HG03442 (cell line): ENCODE results near the gene SLC6A7.

Source experiments
- ATAC-seq: cut with Tn5 transposase; IDR thresholded peaks from one replicate; pipeline ENCODE4 v1.9.1; 2021; ENCODE audit warnings: mild to moderate bottlenecking, moderate library complexity; ENCODE audit not compliant: unreplicated experiment

Gene SLC6A7

DNA sequence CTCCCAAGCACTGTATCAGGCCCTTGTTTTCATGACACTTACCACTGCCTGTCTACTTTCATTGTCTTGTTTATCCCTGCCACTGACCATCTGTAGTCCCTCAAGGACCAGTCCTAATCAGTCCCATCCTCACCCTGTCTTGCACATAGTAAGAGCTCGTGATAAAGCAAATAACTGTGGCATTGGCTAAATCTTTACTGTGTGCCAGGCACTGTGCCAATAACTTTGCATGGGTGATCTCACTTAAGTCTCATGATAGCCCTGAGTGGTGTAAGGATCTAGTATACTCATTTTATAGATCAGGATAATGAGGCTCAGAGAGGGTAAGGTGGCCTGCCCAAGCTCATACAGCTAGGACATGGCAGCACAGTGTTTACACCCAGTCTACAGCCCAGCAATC lies 17.7 kb upstream of the SLC6A7 start:
- no peak for ATAC-seq

DNA sequence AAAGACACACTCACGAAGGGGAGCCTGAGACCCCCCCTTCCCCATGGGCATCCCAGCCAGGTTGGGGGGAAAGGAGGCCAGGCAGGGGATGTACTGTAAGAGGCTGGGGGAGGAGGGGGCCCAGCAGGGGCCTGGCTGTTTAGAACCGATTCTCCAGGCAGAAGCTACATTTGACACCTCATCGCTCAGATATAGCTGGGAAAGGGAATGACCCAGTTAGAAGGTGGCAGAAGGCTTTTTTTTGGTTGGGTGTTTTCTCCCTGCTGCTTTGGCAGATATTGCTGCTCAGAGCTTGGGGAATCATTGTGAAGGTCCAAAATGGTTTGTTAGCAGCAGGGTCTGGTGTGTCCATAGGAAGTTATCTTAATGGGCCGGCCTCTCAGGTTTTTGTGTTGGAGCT lies 17.3 kb upstream of the SLC6A7 start:
- ATAC-seq, result no peak

DNA sequence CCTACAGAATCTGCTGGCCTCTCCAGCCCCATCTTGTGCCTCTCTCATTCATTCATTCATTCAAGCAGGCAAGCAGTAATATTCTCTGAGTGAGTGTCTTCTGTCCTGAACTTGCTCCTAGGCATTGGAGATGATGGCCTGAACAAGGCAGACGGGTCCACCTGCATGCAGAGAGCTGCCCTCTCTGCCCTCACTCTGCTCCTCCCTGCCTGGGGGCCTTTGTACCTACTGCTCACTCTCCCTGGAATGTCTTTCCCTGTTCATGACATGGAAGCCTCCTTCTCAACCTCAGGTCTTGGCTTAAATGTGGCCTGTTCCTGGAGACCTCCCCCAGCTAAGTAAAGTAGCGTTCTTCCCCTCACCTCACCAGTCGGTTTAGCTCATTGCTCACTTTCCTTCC lies 16.7 kb upstream of the SLC6A7 start:
- no peak for ATAC-seq

DNA sequence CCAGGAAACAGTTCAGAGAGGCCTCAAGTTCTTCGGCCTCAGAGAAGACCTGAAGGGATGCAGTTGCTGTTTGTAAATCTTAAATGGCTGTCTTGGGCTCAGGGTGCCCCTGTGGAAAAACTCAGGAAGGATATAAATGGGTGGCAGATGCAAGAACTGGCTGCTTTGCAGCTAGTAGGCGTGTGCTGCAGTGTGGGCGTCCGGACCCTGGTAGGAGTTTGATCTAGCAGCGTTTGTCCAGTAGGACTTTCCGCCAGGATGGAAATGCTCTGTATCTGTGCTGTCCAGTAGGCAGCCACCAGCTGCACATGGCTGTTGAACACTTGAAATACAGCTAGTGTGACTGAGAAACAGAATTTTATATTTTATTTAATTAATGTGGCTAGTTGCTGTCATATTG lies 15.6 kb upstream of the SLC6A7 start:
- no peak for ATAC-seq

DNA sequence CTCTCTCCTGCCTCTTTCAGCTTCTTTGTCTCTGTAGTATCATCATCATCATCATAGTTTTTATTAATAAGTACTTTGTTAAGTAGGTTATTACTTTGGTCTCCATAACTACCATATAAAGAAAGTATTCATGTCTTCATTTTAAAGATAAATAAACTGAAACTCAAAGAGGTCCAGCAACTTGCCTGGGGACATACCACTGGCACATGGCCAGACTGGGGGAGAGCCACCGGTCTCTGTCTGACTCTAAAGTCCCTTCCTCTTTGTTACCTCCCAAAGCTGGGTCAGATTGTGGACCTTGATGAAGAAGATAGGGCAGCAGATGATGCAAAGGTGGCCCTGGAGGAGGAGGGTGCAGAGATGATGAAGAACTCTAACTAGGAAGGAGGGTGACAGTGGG lies 14.8 kb upstream of the SLC6A7 start:
- no peak for ATAC-seq

DNA sequence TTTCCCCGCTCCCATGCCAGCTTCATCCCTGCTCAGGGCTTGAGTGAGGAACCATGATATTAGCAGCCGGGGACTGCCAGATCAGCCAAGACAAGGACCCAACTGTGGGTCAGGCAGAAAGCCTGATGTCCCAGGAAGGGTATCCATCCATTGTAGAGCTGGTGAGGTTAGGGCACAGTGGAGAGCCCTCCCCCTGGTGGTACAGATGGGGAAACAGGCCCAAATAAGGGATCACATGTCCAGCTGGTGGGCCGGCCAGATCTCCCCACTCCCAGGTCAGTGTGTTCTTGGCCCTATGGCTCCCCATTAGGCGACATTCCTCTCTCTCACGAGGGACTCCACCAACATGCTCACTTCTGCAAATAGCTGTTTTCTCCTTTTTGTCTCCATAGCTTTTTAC lies 14.3 kb upstream of the SLC6A7 start:
- ATAC-seq, result no peak

DNA sequence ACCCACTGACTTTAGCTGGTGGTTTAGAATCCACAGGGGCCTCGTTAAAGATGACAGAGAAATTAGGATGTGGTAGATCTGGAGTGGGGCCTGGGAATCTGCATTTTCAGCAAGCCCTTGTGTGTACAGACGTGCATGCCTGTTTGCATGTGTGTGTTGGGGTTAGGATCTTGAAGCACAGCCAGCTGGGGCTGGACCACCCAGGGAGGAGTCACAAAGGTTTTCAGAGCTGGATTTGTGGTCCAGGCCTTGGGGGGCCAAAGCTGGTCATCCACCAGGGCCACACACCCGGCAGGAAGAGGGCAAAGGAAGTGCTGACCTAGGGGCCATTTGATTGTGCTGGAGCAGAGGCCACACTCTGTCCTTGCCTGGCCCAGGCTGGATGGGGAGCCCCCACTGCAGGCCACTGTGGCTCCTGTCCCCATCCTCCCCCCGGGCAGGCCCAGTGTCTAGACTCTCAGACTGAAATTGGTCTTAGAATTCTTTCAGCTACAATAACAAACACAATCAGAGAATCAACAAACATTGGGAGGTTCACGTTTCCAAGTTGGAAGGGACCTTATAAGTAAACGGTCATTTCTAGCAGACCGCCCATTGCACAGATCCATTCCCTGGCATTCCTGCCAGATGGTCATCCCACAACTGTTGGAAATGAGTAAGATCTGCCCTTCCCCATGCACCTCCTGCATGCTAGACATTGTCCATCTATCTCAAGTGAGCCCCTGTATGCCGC lies 13.0 kb upstream of the SLC6A7 start:
- no peak for ATAC-seq

DNA sequence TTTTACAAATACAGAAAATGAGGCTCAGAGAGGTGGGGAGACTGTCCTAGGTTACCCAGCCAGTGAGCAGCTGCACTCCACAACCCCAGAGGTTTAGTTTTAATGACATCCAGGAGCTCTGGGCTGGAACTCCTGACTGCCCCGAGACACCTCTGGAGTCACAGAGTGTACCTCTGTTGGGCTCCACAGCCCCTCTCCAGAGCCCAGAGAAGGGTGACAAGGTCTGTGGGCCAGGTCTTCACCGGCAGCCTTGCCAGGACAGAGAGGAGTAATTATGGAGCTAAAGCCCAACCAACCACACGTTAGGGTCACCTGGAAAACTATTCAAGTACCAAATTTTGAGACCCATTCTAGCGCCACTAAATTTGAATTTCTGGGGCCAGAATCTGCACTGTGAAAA lies 12.1 kb upstream of the SLC6A7 start:
- ATAC-seq, result no peak

DNA sequence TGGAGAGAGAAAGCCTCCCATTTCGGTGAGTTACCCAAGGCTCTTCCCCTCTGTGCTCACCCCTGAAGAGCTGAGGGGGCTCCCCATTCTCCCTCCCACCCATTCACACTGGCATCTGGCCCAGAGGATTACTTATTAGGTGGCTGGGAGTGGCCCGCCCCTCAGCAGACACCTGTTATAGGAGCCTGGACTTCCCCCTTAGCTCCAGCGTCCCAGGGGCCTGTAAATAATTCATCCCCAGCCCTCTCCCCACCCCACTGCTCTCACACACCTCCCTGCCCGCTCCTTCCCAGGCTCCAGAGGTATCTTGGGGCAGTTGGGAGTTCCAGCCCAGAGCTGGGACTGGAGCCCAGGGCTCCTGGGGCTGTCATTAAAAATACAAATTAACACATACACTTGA lies 11.6 kb upstream of the SLC6A7 start:
- ATAC-seq, result no peak

DNA sequence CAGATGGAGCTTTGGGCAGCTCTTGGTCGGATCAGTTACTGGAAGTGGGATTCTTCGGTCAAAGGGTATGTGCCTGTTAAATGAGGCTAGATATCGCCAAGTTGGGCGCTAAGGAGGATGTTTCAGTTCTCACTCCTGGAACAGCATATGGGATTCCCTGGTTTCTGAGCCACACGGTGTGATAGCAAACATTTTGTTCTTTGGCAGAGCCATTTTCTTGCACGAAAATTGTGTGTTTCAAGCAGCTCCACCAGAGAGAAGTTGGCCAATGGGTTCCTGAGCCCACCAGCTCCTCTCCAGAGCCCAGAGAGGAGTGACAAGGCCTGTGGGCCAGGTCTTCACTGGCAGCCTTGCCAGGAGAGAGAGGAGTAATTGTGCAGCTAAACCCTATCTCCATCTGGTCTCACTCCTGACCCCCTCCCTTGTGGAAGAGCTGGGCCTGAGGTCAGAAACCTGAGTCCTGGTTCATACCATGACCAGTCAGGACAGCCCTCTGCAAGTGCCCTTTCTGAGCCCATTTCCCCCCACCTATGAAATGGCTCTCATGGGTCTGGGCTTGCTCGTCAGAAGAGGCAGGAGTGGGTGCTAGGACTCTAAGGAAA lies 10.7 kb upstream of the SLC6A7 start:
- no peak for ATAC-seq

DNA sequence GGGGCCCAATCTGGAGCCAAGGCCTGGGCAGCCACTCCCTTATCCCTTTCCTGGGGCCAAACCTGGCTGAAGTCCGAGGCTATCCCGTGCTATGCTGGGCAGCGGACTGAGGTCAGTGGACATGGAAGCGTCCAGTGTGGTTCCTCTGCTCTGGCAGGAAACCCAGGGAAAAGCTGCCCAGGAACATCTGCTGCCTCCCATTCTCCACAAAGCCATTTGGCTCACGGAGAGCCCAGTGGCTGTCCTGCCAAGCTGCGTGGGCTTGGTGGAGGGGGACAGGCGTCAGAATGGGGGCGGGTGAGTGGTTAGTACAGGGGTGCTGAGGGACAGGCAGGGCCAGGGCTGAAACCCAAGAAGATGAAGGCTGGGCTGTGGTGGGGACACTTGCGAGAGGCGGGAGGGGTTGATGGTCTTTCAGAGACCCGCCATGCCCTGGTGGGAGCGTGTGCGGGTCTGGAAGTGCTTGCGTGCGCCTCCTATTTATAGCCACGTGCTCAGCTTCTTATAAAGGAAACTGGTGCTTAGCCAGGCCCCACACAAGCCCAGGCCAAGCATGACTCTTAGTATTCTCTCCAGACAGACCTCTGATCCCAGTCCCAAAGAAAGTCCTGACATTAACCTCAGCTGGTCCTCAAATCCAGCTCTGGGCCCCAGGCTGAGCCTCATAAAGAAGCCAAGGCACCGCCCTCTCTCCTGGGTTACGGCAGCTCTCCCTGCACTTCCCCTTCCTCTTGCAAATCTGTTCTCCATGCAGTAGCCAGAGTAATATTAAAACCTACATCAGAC lies 9.4 kb upstream of the SLC6A7 start:
- no peak for ATAC-seq

DNA sequence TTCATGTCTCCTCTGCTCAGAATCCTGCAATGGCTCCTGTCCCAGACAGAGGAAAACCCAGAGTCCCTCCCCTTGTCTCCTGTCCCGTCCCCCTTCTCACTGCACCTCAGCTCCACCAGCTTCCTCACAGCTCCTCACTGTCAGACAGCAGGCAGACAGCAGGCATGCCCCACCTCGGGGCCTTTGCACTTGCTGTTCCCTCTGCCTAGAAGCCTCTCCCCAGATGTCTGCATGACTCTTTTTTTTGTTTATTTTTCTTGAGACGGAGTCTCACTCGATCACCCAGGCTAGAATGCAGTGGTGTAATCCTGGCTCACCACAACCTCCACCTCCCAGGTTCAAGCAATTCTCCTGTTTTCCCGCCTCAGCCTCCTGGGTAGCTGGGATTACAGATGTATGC lies 8.8 kb upstream of the SLC6A7 start:
- ATAC-seq, result no peak

DNA sequence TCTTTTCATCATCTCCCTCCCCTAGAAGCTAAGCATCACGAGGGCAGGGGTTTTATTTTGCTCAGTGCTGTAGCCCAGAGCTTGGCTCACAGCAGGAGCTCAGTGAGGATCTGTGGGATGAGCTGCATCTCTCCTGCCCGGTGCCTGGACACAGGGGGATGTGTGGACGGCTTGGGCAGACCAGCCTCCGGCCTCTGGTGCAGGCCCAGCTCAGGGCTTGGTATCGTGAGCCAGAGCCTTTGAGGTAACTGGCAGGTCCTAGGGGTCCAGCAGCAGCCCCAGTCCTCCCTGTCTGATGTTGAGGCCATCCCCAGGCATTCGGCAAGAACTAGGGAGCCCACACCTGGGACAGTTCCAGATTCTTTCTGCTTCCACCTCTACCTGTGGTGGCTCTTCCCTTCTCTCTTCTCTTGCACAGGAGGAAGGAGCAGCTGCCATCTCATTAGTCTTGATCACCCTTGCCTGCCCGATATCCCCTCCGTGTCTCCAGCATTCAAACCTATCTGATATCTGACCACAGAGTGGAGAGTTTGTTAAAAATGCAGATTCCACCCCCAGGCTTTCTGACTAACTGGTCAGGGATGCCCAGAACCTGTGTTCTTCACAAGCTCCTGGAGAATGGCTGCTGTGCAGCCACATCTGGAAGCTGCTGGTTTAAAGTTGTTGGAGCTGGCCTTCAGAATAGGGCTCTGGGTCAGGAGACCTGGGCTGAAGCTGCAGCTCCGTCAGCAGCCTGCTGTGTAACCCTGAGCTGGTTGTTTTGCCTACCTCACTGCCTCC lies 7.9 kb upstream of the SLC6A7 start:
- ATAC-seq, result no peak

DNA sequence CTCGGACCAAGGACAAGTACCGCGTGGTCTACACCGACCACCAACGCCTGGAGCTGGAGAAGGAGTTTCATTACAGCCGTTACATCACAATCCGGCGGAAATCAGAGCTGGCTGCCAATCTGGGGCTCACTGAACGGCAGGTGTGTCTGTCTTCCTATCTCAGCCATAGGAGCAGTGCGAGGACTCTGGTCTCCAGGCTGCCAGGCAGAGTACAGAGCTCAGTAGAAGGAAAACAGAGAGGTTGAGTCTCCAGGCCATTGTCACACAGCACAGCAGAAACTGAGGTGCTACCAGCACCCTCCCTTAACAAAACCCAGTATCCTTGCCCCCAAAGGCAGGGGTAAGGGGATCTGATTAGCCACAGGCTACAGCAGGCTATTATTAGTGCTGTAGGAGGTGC lies 7.1 kb upstream of the SLC6A7 start:
- no peak for ATAC-seq

DNA sequence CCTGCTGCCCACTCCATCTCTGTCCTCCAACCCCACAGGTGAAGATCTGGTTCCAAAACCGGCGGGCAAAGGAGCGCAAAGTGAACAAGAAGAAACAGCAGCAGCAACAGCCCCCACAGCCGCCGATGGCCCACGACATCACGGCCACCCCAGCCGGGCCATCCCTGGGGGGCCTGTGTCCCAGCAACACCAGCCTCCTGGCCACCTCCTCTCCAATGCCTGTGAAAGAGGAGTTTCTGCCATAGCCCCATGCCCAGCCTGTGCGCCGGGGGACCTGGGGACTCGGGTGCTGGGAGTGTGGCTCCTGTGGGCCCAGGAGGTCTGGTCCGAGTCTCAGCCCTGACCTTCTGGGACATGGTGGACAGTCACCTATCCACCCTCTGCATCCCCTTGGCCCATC lies 6.4 kb upstream of the SLC6A7 start:
- ATAC-seq, result no peak

DNA sequence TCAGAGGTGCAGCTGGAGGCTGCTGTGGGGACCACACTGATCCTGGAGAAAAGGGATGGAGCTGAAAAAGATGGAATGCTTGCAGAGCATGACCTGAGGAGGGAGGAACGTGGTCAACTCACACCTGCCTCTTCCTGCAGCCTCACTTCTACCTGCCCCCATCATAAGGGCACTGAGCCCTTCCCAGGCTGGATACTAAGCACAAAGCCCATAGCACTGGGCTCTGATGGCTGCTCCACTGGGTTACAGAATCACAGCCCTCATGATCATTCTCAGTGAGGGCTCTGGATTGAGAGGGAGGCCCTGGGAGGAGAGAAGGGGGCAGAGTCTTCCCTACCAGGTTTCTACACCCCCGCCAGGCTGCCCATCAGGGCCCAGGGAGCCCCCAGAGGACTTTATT lies 5.9 kb upstream of the SLC6A7 start:
- no peak for ATAC-seq

DNA sequence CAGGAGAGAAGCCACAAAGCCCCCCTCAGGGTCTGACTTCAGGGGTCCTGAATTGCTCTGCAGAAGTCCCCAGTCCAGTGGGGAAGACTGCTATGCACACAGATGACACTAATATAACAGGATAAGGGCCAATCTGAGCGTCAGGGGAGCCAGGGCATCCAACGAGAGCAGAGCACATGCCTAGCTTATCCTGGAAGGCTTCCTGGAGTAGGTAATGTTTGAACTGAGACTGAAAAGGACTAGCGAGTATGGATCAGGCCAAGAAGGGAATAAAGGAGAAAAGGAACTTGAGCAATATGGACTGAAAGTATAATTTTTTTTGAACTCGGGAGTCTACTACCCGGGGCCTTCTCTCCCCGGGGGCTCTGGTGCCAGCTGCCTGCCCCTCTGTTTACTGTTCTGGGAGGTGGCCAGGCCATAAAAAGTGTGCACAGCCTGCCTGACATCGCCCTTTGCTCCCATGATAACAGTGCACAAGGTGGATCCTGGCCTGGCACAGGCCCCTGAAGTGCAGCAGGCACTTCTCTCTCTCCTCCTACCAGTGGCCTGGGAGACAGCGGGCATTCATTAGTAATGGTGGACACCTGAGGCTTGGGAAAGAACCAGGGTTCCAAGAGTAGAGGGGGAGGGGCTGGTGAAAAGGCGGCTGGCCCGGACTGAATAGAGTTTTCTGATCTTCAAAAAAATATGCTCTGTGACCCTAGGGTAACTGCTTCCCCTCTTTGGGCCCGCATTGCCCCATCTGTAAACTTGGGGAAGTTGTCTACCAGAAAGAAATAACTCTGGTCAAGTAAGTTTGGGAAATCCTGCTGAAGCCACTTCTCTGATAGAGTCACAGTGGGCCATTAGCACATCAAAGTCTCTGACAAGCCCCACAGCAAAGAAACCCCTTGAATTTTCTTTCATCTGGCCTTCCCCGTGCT lies 4.6 kb upstream of the SLC6A7 start:
- ATAC-seq, result no peak

DNA sequence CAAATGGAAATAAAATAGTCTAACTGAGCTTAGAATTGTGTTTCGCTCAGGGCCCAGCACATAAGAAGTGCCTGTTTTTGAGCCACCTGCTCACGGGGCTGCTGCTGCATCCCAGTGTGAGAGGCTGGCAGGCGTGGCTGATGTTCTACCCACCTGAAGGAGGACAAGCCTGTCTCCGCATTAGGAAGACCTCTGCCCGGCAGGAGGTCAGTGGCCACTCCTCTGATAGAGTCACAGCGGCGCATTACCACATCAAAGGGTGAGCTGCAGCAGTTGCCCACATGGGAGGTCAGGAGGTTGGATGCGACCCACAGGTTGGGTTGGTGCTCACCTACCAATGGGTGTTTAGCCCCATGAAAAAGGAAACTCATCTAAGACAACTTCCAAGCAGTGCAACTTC lies 3.7 kb upstream of the SLC6A7 start:
- no peak for ATAC-seq

DNA sequence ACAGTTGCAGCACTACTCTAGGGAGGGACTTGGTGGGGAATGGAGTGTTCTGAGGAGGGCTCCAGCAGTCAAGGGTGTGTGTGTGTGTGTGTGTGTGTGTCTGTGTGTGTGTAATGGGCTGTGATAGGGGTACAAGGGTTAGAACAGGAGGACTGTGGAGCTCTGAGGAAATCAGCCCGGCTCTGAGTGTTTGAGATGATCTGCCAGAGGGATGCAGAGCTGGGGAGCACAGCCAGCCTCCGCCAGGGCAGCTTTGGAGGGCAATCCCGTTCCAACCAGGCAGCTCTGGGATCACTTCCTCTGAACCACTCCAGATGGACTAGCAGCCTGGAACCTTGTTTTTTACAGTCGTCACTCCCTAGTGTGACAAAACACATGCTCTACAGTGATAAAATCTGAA lies 3.0 kb upstream of the SLC6A7 start:
- ATAC-seq, result no peak

DNA sequence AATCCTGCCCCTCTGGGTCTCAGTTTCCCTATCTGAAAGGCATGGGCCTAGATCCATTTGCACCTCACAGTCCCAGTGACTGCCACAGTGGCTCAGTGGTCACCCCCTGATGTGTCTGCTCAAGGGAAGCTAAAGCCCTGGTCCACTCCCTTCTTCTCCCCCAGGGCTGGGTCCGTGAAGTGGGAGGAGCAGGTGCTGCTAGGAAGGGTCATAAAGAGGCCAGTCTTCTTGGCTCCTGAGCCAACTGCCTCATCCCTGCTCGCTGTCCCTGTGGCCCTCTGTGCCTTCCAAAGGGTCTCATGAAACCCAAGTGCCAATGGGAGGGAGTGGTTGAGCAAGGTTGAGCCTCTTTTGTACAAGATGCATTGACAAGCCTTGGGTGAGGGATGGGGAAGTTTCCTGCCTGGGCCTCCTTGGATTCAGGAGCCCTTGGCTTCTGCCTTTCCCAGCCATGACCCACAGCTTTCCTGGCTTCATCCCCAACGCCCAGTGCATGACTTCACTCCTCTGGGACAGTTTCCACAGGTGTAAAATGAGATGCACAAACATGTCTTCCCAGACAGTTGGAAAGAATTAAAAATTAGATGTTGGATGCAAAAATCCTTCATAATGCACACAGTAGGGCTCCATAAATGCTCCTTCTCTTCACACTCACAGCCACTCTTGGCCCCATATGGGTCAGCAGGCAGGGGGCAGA lies 1.6 kb upstream of the SLC6A7 start:
- ATAC-seq, result no peak
